PC-3 (cell line): Measurements from ENCODE around the gene DCDC1.

Experiments
- EZH2 ChIP-seq: fragments of 300-600 bp; sonication (generic); IDR thresholded peaks from one replicate; pipeline ENCODE4 v1.6.1; 2017; ENCODE audit warnings: antibody characterized with exemption, mild to moderate bottlenecking, low read length; ENCODE audit not compliant: unreplicated experiment
- TF ChIP-seq, protein P1 (sequence below): fragments of 300-600 bp; sonication (generic); conservative IDR thresholded peaks from 2 replicates; pipeline ENCODE4 v1.5.1; 2017; ENCODE audit warnings: antibody characterized with exemption, low read depth, mild to moderate bottlenecking, low read length

DNA sequence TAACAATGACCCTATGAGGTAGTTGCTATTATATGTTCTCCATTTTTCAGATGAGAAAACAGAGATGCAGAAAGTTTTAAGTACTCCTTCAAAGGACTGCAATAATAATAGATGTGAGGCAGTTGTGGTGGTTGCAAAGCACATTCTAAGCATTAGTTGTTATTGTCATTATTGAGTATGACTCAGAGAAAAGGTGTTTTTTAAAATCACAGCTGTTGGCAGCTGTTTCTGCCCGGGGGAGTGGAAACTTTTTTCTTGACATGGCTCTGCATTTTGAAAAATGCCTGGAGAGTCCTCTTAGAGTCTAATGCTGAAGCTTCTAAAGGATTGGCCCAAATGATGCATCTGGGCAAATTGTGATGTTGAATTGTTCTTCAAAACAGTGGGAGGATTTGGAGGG lies 538.9 kb downstream of the DCDC1 start:
- no peak for TF ChIP-seq EZH2
- TF ChIP-seq, protein P1, sequence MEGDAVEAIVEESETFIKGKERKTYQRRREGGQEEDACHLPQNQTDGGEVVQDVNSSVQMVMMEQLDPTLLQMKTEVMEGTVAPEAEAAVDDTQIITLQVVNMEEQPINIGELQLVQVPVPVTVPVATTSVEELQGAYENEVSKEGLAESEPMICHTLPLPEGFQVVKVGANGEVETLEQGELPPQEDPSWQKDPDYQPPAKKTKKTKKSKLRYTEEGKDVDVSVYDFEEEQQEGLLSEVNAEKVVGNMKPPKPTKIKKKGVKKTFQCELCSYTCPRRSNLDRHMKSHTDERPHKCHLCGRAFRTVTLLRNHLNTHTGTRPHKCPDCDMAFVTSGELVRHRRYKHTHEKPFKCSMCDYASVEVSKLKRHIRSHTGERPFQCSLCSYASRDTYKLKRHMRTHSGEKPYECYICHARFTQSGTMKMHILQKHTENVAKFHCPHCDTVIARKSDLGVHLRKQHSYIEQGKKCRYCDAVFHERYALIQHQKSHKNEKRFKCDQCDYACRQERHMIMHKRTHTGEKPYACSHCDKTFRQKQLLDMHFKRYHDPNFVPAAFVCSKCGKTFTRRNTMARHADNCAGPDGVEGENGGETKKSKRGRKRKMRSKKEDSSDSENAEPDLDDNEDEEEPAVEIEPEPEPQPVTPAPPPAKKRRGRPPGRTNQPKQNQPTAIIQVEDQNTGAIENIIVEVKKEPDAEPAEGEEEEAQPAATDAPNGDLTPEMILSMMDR: no peak
